Osteocyte (in vitro differentiated cells): ENCODE data around the gene RAB27B. TPM values are rescaled to one million over a fixed set of nuclear protein-coding genes. Genes with fewer than 3 reads are reported as not detected.
A peak's percentile ranks its signal among the peaks of the same experiment; 100 is the strongest.

Experiments used
- DNase-seq: peaks from one replicate; pipeline ENCODE4 v3.0.0; 2021; ENCODE audit warnings: mixed read lengths; ENCODE audit not compliant: unreplicated experiment; ENCODE audit errors: extremely low spot score
- H3K27ac Mint-ChIP-seq: one replicate; pipeline ENCODE4 v1.8.0; 2021; ENCODE audit warnings: mild to moderate bottlenecking, mixed read lengths; ENCODE audit not compliant: unreplicated experiment
- H3K27me3 Mint-ChIP-seq: one replicate; pipeline ENCODE4 v1.8.0; 2021; ENCODE audit warnings: mixed read lengths; ENCODE audit not compliant: unreplicated experiment
- H3K36me3 Mint-ChIP-seq: one replicate; pipeline ENCODE4 v1.8.0; 2021; ENCODE audit warnings: mixed read lengths; ENCODE audit not compliant: unreplicated experiment
- H3K4me1 Mint-ChIP-seq: one replicate; pipeline ENCODE4 v1.8.0; 2021; ENCODE audit warnings: mixed read lengths; ENCODE audit not compliant: unreplicated experiment
- H3K4me3 Mint-ChIP-seq: one replicate; pipeline ENCODE4 v1.8.0; 2021; ENCODE audit warnings: mild to moderate bottlenecking, moderate library complexity, mixed read lengths; ENCODE audit not compliant: unreplicated experiment
- H3K9me3 Mint-ChIP-seq: one replicate; pipeline ENCODE4 v1.8.0; 2021; ENCODE audit warnings: mixed read lengths; ENCODE audit not compliant: unreplicated experiment
- total RNA-seq: library from RNA; stranded (reverse); gene quantifications from 2 replicates; pipeline ENCODE4 v1.2.1, GENCODE V29; 2021
- TF ChIP-seq, protein P1 (sequence below): fragments of 200-600 bp; sonication (generic); IDR thresholded peaks from 2 replicates; pipeline ENCODE4 v1.5.0; 2021; ENCODE audit warnings: antibody characterized with exemption, mild to moderate bottlenecking, moderate library complexity

RAB27B gene
- total RNA-seq, 1 donor from 2014 or later, result 1.9 TPM

- Mint-ChIP-seq H3K36me3 (no peaks in the 10 kb centered on the region), H3K4me3 (no peak overlapping the region), H3K9me3 (no peaks in the 10 kb centered on the region), H3K27ac (peak overlapping the region; percentile 41), H3K27me3 (no peaks in the 10 kb centered on the region), H3K4me1 (peaks cover 11% of the 10 kb centered on the region)
- TF ChIP-seq, protein P1, sequence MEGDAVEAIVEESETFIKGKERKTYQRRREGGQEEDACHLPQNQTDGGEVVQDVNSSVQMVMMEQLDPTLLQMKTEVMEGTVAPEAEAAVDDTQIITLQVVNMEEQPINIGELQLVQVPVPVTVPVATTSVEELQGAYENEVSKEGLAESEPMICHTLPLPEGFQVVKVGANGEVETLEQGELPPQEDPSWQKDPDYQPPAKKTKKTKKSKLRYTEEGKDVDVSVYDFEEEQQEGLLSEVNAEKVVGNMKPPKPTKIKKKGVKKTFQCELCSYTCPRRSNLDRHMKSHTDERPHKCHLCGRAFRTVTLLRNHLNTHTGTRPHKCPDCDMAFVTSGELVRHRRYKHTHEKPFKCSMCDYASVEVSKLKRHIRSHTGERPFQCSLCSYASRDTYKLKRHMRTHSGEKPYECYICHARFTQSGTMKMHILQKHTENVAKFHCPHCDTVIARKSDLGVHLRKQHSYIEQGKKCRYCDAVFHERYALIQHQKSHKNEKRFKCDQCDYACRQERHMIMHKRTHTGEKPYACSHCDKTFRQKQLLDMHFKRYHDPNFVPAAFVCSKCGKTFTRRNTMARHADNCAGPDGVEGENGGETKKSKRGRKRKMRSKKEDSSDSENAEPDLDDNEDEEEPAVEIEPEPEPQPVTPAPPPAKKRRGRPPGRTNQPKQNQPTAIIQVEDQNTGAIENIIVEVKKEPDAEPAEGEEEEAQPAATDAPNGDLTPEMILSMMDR, result no peak
- DNase-seq, result no peak
Observed at GRCh38 chr18:54794823-54795222, 33.5 kb upstream of the RAB27B start.

- no peaks in the 10 kb centered on the region for H3K9me3 Mint-ChIP-seq
- peaks cover 11% of the 10 kb centered on the region for H3K27me3 Mint-ChIP-seq
- TF ChIP-seq, protein P1, result no peak
- DNase-seq, result no peak
- H3K36me3 Mint-ChIP-seq, result no peaks in the 10 kb centered on the region
- H3K27ac Mint-ChIP-seq, result no peak overlapping the region
- peaks cover 11% of the 10 kb centered on the region for H3K4me1 Mint-ChIP-seq
- no peak overlapping the region for H3K4me3 Mint-ChIP-seq
Observed at GRCh38 chr18:54798186-54798585, 30.1 kb upstream of the RAB27B start.

- Mint-ChIP-seq H3K27me3 (peaks cover 26% of the 10 kb centered on the region), H3K4me3 (no peak overlapping the region), H3K36me3 (no peaks in the 10 kb centered on the region), H3K4me1 (peaks cover 4% of the 10 kb centered on the region), H3K27ac (no peak overlapping the region), H3K9me3 (no peaks in the 10 kb centered on the region)
- DNase-seq, result no peak
- TF ChIP-seq, protein P1, result no peak
Observed at GRCh38 chr18:54801374-54801773, 26.9 kb upstream of the RAB27B start.

DNA sequence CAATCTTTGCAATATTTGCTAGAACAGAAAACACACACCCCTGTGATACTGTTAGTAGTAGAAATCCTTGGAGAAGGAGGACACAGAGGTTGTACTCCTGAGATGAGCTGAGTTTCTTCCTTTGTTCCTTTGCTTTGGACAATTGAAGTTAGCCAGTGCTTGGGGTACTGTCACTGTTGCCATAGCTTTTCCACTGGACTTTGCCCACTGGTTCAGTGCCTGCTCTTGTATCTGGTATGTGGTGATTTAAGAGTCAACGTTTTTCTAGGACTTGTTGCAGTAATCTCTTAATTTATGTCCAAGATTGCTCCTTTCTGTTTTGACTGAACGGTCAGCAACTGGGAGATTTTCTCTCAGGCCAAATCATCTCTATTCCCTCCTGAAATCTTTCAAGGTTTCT, 26.1 kb upstream of the RAB27B start:
- no peak overlapping the region for H3K4me3 Mint-ChIP-seq
- TF ChIP-seq, protein P1, result no peak
- no peak overlapping the region for H3K27ac Mint-ChIP-seq
- H3K27me3 Mint-ChIP-seq, result peaks cover 26% of the 10 kb centered on the region
- no peak for DNase-seq
- H3K9me3 Mint-ChIP-seq, result no peaks in the 10 kb centered on the region
- H3K4me1 Mint-ChIP-seq, result peaks cover 4% of the 10 kb centered on the region
- H3K36me3 Mint-ChIP-seq, result no peaks in the 10 kb centered on the region

DNA sequence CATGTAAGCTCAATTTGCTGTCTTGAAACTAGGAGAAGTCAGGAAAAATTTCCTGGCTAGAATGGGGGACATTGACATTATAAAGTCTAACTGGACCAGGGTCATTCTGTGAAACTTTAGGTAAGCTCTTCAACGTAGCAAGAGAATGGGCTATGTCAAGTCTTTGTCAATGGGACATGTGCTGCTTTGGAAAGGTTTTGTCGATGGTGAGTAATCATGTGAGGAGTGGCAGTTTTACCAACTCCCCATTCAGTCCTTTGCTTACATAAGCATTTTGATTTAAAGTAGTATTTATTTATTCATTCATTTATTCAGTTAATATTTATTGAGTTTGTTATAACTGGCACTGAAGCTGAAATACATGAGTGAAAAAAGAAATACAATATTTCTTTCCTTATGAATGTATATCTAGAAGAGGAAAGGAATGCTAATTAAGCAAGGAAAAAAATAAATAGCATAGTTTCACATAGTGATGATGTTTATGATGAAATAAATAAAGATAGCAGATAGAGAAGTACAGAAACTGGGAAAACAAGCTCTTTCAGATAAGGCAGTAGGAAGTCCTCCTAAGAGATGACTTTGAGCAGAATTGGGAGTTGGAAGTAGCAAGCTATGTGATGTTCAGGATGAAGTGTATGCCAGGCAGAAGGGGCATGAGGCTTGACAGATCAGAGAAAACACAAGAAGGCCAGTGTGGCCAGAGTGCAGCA, 25.4 kb upstream of the RAB27B start:
- Mint-ChIP-seq H3K36me3 (no peaks in the 10 kb centered on the region), H3K4me1 (peaks cover 4% of the 10 kb centered on the region), H3K27me3 (peaks cover 26% of the 10 kb centered on the region), H3K9me3 (no peaks in the 10 kb centered on the region), H3K4me3 (no peak overlapping the region), H3K27ac (no peak overlapping the region)
- DNase-seq, result no peak
- TF ChIP-seq, protein P1, result no peak
